ENCODE results near the gene SCYGR7. TPM values are rescaled to one million over a fixed set of nuclear protein-coding genes. Genes with fewer than 3 reads are reported as not detected.
A peak's percentile ranks its signal among the peaks of the same experiment; 100 is the strongest.

SCYGR7 gene
- total RNA-seq, 1 experiment from 2014 or later = not detected

DNA sequence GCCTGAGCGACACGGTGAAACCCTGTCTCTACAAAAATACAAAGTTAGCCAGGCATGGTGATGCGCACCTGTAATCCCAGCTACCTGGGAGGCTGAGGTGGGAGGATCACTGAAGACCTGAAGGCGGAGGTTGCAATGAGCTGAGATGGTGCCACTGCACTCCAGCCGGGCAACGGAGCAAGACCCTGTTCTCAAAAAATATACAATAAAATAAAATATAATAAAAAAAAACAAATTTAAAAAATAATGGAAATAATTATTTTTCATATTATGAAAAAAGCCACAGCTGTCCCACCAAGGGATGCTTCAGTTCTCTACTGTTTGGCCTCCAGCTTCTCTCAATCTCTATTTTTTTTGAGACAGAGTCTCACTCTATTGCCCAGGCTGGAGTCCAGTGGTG is 20.7 kb upstream of the SCYGR7 start:
- Mint-ChIP-seq H3K9me3 (ENCODE audit: low read depth, unreplicated experiment) (no peaks in the 10 kb centered on the region), H3K27ac (ENCODE audit: unreplicated experiment) (no peak overlapping the region), H3K36me3 (ENCODE audit: insufficient read depth, unreplicated experiment) (peaks cover 49% of the 10 kb centered on the region), H3K4me3 (ENCODE audit: low read depth, unreplicated experiment) (no peak overlapping the region), H3K4me1 (ENCODE audit: low read depth, unreplicated experiment) (peaks cover 36% of the 10 kb centered on the region), H3K27me3 (ENCODE audit: unreplicated experiment) (no peaks in the 10 kb centered on the region)
- TF ChIP-seq, protein P1, sequence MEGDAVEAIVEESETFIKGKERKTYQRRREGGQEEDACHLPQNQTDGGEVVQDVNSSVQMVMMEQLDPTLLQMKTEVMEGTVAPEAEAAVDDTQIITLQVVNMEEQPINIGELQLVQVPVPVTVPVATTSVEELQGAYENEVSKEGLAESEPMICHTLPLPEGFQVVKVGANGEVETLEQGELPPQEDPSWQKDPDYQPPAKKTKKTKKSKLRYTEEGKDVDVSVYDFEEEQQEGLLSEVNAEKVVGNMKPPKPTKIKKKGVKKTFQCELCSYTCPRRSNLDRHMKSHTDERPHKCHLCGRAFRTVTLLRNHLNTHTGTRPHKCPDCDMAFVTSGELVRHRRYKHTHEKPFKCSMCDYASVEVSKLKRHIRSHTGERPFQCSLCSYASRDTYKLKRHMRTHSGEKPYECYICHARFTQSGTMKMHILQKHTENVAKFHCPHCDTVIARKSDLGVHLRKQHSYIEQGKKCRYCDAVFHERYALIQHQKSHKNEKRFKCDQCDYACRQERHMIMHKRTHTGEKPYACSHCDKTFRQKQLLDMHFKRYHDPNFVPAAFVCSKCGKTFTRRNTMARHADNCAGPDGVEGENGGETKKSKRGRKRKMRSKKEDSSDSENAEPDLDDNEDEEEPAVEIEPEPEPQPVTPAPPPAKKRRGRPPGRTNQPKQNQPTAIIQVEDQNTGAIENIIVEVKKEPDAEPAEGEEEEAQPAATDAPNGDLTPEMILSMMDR (IDR thresholded peaks at IDR 0.05; ENCODE audit: unreplicated experiment) = no peak
- CTCF ChIA-PET = no interaction called here
- intact Hi-C loops (cut with micrococcal nuclease; ENCODE audit: unreplicated experiment) = loop anchor here (10.0 kb wide), 1 partner anchor 223 kb away; no protein-coding TSS in a partner anchor
- no TSS peak for BruUV-seq (replicated peaks)
- no peak for DNase-seq

DNA sequence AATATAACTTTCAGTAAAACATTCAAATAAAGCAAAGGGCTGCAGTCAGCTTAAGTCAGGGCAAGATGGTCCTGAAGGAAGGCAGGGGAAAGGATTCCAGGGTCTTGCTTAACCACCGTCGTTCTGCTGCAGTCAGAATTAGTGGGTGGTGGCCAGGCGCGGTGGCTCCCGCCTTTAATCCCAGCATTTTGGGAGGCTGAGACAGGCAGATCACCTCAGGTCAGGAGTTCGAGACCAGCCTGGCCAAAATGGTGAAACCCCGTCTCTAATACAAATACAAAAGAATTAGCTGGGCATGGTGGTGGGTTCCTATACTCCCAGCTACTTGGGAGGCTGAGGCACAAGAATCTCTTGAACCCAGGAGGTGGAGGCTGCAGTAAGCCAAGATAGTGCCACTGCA is 17.1 kb upstream of the SCYGR7 start:
- no TSS peak for BruUV-seq (replicated peaks)
- Mint-ChIP-seq H3K27ac (ENCODE audit: unreplicated experiment) (no peak overlapping the region), H3K9me3 (ENCODE audit: low read depth, unreplicated experiment) (no peaks in the 10 kb centered on the region), H3K4me3 (ENCODE audit: low read depth, unreplicated experiment) (no peak overlapping the region), H3K36me3 (ENCODE audit: insufficient read depth, unreplicated experiment) (peaks cover 54% of the 10 kb centered on the region), H3K27me3 (ENCODE audit: unreplicated experiment) (no peaks in the 10 kb centered on the region), H3K4me1 (ENCODE audit: low read depth, unreplicated experiment) (peaks cover 43% of the 10 kb centered on the region)
- CTCF ChIA-PET = no interaction called here
- DNase-seq = no peak
- TF ChIP-seq, protein P1 (IDR thresholded peaks at IDR 0.05; ENCODE audit: unreplicated experiment) = no peak
- intact Hi-C loops (cut with micrococcal nuclease; ENCODE audit: unreplicated experiment) = no loop called here

DNA sequence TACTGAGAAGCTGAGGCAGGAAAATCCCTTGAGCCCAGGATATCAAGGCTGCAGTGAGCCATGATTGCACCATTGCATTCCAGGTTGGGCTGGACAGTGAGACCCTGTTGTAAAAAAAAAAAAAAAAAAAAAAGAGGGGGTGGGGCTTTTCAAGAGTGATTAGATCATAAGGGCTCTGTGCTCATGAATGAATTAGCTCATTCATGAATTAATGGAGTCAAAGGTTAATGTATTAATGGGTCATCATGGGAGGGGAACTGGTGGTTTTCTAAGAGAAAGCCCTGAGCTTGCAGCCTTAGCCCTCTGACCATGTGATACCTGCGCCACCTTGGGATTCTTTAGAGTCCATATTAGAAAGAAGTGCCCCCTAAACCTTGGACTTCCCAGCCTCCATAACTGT is 14.8 kb upstream of the SCYGR7 start:
- TF ChIP-seq, protein P1 (IDR thresholded peaks at IDR 0.05; ENCODE audit: unreplicated experiment) = no peak
- H3K27me3 Mint-ChIP-seq (ENCODE audit: unreplicated experiment) = no peaks in the 10 kb centered on the region
- no peaks in the 10 kb centered on the region for H3K9me3 Mint-ChIP-seq (ENCODE audit: low read depth, unreplicated experiment)
- peaks cover 62% of the 10 kb centered on the region for H3K36me3 Mint-ChIP-seq (ENCODE audit: insufficient read depth, unreplicated experiment)
- H3K27ac Mint-ChIP-seq (ENCODE audit: unreplicated experiment) = peak overlapping the region; percentile 80
- CTCF ChIA-PET = interaction anchor here (0.7 to 1.9 kb wide), 8 partner anchors 8 to 262 kb away, joined by 3 to 8 read pairs (median 4); no protein-coding TSS in a partner anchor
- intact Hi-C loops (cut with micrococcal nuclease; ENCODE audit: unreplicated experiment) = no loop called here
- peak overlapping the region; percentile 75 for H3K4me3 Mint-ChIP-seq (ENCODE audit: low read depth, unreplicated experiment)
- BruUV-seq (replicated peaks) = no TSS peak
- peak; percentile 24 for DNase-seq
- H3K4me1 Mint-ChIP-seq (ENCODE audit: low read depth, unreplicated experiment) = peaks cover 34% of the 10 kb centered on the region

DNA sequence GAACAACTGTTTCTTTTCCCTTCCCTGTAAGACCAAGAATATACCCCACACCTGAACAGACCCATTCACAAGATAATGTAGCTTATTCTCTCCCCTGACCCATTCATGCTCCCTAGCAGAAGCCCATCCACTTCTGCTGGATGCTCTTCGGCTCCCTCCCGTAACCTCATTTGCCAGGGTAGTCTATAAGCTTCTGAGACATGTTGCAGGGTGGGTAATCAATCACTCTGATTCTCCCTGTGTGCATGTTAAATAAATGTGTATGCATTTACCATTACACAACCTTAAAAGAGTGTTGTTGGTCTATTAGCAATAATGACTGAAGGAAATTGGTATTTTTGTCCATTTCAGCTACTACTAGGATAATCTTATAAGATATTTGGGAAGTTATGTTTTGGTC is 11.6 kb upstream of the SCYGR7 start:
- BruUV-seq (replicated peaks) = no TSS peak
- peak; percentile 18 for DNase-seq
- Mint-ChIP-seq H3K4me3 (ENCODE audit: low read depth, unreplicated experiment) (peak overlapping the region; percentile 75), H3K36me3 (ENCODE audit: insufficient read depth, unreplicated experiment) (peaks cover 60% of the 10 kb centered on the region), H3K27ac (ENCODE audit: unreplicated experiment) (peak overlapping the region; percentile 77), H3K27me3 (ENCODE audit: unreplicated experiment) (no peaks in the 10 kb centered on the region), H3K4me1 (ENCODE audit: low read depth, unreplicated experiment) (peaks cover 48% of the 10 kb centered on the region), H3K9me3 (ENCODE audit: low read depth, unreplicated experiment) (no peaks in the 10 kb centered on the region)
- TF ChIP-seq, protein P1 (IDR thresholded peaks at IDR 0.05; ENCODE audit: unreplicated experiment) = no peak
- CTCF ChIA-PET = interaction anchor here (0.6 to 1.2 kb wide), 8 partner anchors 18 to 156 kb away, joined by 3 to 11 read pairs (median 4); no protein-coding TSS in a partner anchor
- intact Hi-C loops (cut with micrococcal nuclease; ENCODE audit: unreplicated experiment) = loop anchor here (1.0 to 5.0 kb wide), 4 partner anchors 46 to 166 kb away; no protein-coding TSS in a partner anchor

Measured in Calu3 (cell line).